NCI-H2196 (cell line): ENCODE data around the gene UNC13B.
"Not testable (repeated sequence)": the region's sequence is repeated elsewhere in the genome, so short reads cannot be mapped to it uniquely, and the experiment has no call there.

ENCODE experiments used
- DNase-seq: peaks from one replicate; lab custom pipeline; 2025; ENCODE audit not compliant: unreplicated experiment; lab: John Stamatoyannopoulos, UW

The UNC13B gene

DNA sequence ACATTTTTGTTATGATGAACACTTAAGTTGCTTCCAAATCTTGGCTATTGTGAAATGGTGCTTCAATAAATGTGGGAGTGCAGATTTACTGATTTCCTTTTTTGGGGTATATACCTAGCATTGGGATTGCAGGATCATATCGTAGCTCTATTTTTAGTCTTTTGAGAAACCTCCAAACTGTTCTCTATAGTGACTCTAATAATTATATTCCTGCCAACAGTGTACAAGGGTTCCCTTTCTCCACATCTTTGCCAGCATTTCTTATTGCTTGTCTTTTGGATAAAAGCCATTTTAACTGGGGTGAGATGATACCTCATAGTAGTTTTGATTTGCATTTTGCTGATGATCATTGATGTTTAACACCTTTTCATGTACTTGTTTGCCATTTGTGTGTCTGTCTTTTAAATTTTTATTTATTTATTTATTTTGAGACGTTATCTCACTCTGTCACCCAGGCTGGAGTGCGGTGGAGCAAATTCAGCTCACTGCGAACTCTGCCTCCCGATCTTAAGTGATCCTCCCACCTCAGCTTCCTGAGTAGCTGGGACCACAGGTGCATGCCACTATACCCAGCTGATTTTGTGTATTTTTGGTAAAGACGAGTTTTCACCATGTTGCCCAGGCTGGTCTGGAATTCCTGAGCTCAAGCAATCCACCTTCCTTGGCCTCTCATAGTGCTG is 59.0 kb downstream of the UNC13B start:
- DNase-seq, result no peak

DNA sequence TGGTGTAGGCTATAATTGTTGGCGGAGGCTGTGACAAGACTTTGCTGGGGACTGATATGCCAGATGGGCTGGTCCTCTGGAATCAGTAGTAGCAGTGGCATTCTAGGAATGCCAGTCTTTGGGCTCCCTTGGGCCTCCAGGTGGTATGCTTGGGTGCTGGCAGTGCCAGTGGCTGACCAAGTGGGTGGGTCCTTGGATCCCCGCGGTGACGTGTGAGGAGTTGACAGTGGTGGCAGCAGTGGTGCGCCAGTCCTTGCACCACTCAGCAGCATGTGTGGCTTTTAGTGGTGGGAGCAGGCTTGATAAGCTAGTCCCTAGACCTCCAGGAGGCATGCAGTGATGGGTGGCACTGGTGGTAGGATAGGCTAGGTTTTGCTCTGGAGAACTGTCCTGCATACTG is 63.9 kb downstream of the UNC13B start:
- DNase-seq, result no peak

DNA sequence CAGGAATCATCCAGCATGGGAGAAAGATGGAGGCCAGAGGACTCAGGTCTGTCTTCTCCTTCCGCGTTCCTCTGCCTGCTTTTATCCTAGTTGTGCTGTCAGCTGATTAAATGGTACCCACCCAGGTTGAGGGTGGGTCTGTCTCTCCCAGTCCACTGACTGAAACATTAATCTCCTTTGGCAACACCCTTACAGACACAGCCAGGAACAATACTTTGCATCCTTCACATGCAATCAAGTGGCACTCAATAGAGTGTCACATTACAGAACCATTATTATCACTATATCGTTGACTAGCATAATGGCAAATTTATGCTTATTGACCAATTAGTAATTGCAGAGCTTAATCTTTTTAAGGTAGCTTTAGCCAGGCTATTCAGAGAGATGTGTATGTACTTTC is 64.8 kb downstream of the UNC13B start:
- peak; percentile 32 for DNase-seq

DNA sequence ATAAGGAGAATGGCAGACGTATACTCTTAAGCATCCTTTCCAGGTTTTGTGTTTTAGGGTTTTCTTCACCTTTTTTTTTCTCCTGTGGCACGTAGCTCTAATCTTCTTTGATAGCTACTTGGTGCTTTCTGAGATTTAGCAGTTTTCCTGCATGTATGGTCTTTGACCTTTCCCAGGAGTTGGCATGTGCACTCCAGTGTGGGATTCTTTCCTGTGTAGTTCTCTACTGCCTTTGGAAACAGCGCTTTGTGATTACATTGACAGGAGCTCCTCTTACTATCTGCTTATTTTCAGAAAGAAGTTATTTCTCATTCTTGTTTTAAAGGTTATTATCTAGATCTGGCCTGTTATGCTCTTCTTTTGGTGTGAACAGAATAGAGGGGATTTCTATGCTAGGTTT is 65.5 kb downstream of the UNC13B start:
- DNase-seq, result no peak

DNA sequence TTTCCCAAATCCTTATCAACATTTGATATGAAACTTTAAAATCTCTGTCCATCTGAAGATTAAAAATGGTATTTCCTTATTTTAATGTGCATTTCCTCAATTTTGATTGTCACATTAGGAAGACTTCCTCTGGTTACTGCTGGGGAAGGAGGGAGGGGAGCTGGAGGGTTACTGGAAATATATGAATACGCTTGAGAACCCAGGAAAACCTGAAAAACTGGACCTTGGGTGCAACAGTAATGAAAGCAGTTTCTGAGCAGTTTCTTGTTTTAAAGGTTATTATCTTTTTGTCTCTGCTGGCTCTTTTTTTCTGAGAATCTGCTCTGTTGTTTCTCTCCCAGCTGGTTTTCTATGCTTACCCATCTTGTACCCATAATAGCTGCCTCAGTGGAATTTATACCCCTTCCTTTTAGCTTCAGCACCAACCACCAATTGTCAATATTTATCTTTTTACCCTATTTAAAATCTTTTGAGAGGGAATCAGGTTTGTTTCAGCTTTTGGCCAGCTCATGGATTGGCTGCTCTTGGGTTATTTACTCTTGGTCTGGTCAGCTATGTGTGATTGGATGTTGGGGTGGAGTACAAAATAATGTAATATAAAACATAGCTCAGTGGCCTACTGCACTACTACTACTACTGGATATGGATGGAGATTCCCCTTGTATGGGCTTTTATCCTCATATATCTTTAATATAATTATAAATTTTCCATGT is 67.4 kb downstream of the UNC13B start:
- no peak for DNase-seq

DNA sequence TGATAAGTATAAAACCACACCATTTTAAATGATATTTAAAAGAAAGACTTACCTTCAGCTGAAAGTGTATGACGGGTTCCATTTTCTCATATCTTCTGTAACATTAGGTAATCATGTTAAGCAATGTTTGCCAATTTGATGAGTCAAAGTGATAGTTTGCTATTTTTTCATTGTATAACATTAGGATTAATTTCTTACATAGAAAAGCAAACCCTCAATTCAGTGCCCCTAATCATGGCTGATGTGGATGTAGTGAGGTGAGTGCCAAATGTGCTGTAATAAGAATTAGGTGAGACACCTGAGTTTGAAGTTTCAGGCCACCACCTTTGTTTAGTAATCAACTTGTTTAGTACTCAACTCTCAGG is 68.0 kb downstream of the UNC13B start:
- no peak for DNase-seq

DNA sequence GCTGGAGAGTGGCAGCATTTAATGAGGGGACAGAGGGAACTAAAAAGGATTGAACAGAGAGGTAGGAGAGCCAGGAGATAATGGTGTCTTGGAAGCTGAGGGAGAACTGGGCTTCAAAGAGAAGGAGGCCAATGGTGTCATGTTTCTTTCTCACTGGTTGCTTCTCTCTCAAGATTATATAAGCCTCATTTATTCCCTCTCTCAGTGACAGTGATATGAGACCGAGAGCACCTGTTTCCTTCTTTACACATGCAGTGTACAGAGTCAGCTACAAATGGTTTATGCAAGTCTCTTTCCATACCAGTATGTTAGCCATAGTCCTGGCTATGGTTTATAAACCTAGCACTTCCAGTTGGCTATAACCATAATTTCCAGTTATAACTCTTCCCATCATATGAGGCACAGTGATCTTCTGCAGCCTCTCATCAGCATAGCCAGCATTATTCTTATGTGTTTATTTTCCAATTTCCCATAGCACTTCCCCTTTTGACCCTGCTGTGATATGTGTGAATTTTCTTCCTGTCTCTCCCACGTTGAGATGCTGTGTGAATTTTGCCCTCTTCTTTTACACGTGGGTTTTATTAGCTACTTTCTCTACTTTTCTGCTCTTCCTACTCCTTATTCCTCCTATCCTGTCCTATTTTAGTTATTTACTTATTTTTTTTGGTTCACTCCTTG is 71.2 kb downstream of the UNC13B start:
- DNase-seq, result no peak

DNA sequence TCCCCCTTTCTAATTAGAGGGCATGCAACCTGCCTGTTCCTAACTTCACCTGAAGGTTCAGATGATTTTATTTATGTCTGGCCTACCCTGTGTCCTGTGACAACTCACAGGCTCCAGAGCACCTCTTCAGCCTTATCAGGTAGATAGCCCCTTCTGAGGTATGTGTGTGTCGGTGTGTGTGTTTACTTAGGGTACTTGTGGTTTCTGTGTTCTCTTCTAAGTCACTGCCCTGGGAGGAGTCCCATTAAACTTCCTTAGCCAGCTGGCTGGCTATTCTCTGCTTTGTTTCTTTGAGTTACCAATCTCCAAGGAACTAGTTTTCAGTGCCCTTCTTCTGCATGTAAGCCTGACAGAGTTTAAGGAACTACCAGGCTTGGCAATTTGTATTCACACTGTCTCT is 74.9 kb downstream of the UNC13B start:
- no peak for DNase-seq

DNA sequence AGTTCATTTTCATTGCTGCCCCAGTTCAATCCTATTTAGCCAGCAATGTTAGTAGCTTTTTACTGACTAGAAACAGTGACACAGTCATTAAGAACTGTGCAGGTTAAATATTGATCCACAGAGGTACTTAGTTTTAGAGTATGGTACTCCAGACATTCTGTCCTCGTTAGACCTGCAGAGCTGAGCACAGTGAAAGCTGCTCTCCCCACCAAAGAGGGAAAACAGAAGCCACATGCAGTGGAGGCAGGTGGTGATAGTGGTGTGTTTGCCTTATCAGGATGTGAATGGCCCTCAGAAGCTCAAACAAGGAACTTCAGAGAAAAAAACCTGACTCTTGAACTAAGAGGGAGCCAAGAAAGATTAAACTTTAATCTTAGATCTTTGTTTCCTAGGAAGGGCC is 75.5 kb downstream of the UNC13B start:
- peak; percentile 37 for DNase-seq

DNA sequence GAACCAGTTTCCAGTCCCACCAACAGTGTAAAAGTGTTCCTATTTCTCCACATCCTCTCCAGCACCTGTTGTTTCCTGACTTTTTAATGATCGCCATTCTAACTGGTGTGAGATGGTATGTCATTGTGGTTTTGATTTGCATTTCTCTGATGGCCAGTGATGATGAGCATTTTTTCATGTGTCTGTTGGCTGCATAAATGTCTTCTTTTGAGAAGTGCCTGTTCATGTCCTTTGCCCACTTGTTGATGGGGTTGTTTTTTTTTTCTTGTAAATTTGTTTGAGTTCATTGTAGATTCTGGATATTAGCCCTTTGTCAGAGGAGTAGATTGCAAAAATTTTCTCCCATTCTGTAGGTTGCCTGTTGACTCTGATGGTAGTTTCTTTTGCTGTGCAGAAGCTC is 84.1 kb downstream of the UNC13B start:
- DNase-seq, result not testable (repeated sequence)

DNA sequence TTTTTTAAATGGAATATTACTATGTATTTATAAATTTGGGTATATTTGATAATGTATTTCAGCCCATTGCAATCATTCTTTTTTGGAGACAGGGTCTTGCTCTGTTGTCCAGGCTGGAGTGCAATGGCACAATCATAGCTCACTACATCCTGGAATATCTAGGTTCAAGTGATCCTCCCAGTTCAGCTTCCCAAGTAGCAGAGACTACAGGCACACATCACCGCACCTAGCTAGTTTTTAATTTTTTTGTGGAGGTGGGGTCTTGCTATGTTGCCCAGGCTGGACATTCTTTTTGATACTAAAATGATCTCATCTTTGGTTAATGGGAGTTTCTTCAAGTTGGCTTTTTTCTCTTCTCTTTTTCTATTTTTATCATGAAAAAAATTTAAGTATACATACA is 91.3 kb downstream of the UNC13B start:
- DNase-seq, result no peak

DNA sequence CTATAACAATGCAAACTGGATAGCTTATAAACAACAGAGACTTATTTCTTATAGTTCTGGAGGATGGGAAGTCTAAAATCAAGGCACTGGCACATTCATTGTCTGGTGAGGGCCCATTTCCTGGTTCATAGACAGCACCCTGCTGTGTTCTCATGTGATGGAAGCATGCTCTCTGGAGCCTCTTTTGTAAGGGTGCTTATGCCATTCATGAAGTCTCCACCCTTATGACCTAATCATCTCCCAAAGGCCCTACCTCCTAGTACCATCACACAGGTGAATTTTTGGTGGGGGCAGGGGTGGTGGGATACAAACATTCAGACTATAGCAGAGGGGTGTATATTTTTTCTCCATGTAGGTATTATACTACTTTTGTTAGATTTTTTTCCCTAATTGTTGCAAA is 92.4 kb downstream of the UNC13B start:
- DNase-seq, result no peak

DNA sequence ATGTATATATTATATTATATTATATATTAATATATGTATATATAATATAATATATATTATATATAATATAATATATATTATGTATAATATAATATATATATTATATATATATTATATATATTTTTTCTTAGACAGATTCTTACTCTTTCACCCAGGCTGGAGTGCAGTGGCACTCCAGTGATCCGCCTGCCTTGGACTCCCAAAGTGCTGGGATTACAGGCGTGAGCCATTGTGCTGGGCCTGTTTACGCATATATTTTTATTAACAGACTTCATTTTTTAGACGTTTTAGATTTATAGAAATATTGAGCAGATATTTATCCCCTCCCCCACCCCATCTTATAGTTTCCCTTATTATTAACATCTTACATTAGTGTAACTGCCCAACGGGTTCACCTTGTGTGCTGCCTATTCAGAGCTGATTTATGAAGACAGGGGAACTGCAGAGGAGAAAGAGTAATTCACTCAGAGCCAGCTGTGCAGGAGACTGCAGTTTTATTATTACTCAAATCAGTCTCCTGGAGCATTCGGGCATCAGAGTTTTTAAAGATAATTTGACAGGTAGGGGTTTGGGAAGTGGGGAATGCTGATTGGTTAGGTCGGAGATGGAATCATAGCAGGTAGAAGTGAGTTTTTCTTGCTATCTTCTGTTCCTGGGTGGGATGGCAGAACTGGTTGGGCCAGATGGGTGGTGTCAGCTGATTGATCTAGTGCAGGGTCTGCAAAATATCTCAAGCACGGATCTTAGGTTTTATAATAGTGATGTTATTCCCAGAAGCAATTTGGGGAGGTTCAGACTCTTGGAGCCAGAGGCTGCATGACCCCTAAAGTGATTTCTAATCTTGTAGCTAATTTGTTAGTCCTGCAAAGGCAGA is 93.4 kb downstream of the UNC13B start:
- DNase-seq, result no peak

DNA sequence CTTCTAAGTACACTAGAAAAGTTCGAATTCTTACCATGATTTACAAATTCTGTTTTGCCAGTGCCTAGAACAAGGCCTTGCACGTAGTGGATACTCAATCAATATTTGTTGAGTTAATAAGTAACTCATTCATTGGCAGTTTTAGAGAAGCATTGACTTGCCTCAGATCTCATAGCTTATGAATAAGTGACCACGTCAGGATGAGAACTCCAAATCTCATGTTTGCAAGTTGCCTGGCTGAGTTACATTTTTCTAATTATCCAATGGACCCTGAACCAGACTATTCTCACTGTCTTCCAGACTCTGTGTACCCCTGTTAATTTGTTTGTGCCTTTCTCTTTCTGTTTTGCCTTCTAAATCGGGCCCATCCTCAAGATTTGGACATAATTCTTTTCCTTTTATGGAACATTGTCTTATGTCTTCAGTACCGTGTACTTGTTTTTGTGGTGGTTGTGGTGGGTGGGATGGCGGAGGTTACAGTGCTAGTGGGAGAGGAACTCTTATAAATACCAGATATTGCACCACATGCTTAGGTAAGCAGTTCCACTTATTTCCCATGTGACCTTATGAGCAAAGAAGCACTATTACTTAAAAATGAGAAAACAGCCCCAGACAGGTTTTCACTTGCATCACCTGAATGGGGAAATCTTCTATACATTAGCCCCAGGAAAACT is 96.3 kb downstream of the UNC13B start:
- no peak for DNase-seq

DNA sequence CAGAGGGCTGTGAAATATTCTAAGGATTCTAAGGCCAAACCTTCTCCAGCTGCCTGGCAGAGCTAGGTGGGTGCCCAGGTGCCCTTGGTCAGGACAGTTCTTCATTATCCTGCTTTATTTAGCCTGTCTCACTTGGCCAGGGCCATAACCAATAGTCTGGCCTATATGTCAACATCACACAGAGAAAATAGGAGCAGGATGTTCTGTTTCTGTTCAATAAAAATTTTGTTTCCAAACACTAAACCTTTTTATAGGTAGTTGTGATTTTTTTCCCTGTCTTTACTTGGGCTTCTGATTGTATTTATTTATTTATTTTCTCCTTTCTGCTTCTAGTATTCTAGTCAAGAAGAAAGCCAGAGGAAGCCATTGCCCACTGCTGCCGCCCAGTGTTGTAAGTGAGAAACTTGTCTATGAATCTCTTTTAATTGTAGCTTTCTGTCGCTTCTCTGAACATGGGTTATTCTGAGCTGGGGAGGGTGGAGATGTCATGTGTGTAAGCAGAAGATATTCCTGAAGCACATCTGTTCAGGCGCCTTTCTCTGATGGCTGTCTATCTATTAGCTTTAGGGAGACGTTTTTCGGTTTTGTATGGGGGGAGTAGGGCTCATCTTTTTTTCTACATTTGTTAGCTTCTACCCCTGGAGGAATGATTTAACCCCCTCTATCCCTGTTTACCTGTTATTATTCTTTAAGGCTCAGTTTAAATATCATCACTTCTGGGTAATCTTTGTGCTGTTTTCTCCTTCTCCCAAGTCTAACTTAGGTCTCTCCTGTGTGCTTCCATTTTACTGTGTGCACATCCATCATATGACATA is 97.1 kb downstream of the UNC13B start:
- DNase-seq, result peak; percentile 68

DNA sequence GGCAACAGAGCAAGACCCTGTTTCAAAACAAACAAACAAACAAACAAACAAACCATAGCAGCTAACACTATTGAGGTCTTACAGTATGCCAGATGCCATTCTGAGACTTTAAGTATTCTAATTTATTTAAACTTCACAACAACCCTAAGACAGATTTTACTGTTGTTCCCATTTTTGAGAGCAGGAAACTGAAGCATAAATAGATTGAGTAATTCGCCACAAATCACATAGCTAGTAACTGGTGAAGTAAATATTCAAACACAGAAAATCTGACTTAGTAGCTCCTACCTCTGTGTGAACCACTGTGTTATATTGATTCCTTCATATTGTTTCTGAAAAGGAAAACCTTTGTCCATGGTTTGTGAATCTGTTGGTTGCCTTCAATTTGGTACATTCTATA is 98.4 kb downstream of the UNC13B start:
- no peak for DNase-seq

DNA sequence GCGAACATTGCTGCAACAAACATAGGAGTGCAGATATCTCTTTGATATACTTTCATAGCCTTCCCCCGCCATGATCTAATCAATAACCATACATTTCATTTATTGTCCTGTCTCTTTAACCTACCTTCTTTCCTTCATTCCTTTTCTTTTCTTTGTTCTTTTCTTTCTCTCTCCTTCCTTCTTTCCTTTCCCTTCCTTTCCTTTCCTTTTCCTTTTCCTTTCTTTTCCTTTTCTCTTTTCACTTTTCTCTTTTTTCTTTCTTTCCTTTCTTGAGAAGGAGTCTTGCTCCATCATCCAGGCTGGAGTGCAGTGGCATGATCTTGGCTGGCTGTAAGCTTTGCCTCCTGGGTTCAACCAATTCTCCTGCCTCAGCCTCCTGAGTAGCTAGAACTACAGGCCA is 100.3 kb downstream of the UNC13B start:
- no peak for DNase-seq

DNA sequence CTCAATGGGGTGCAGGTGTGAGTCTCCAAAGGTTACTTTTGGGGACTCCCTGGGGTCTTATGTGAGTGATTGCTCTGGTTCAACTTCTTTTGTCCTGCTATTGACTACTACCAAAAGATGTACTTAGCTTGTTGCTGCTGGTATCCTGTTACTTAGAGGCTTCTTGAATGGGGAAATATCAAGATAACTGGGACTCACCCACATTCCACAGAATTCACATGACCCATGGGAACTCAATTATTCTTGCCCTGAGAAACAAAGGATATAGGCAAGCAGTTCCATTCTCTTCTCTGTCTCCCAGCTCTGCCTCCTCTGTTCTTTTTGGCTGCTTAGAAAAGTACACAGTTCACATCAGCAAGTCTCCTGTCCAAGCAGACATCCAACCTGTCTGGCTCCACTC is 105.9 kb downstream of the UNC13B start:
- DNase-seq, result no peak

DNA sequence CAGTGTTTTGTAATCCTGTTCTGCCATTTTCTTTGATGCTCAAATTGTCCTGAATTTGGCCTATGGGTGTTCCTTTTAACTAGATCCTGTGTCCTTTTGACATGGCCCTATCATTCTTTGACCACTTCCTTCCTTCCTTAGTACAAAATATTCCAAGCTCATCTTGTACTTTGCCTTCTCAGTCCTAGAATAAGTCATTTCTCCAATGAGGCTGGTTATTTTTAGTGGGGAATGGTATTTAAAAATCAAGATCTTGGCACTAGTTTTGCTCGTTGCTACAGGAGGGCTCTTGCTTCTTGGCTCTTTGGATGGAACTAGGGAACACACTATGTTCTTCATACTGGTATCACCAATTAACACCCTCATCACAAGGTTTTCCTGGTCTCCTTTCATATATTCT is 108.1 kb downstream of the UNC13B start:
- no peak for DNase-seq

DNA sequence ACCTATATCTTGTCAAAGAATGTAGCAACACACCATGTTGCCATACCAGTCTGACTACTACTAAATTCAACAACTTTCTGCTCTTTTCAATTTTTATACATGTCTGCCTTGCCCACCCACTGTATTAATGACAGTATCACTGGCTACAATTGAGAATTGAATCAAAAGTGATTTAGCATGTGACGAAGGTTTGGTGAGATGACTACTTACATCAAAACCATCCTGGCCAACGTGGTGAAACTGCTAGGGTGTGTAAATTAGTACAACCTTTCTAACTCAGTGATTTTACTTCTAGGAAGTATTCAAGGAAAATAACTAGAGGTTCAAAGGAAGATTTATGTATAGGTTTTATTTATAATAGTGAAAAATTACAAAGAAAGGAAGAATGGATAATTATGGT is 109.8 kb downstream of the UNC13B start:
- DNase-seq, result no peak
